WTC11 (cell line): Measurements from ENCODE around the gene U2AF2.

Experiments used
- CREM ChIP-seq: sonication (generic); formaldehyde crosslinking; IDR thresholded peaks from 2 replicates; pipeline ENCODE4 v1.8.1; 2022; ENCODE audit warnings: mild to moderate bottlenecking, missing genetic modification reagents, moderate library complexity
- E2F4 ChIP-seq: sonication (generic); formaldehyde crosslinking; IDR thresholded peaks from 2 replicates; pipeline ENCODE4 v1.8.1; 2022; ENCODE audit warnings: low read depth, mild to moderate bottlenecking, moderate library complexity, missing genetic modification reagents, borderline replicate concordance
- ESRRA ChIP-seq: sonication (generic); formaldehyde crosslinking; IDR thresholded peaks from 2 replicates; pipeline ENCODE4 v1.8.1; 2022; ENCODE audit warnings: mild to moderate bottlenecking, missing genetic modification reagents, borderline replicate concordance
- FOXP1 ChIP-seq: sonication (generic); formaldehyde crosslinking; IDR thresholded peaks from 2 replicates; pipeline ENCODE4 v1.8.0; 2022; ENCODE audit warnings: missing genetic modification reagents, mild to moderate bottlenecking, moderate library complexity, borderline replicate concordance
- JUN ChIP-seq: sonication (generic); formaldehyde crosslinking; IDR thresholded peaks from 2 replicates; pipeline ENCODE4 v1.8.0; 2023; ENCODE audit warnings: mild to moderate bottlenecking, missing genetic modification reagents
- KAT7 ChIP-seq: sonication (generic); formaldehyde crosslinking; IDR thresholded peaks from 2 replicates; pipeline ENCODE4 v1.8.1; 2023; ENCODE audit warnings: missing genetic modification reagents, mild to moderate bottlenecking, borderline replicate concordance
- MYBL2 ChIP-seq: sonication (generic); formaldehyde crosslinking; IDR thresholded peaks from 2 replicates; pipeline ENCODE4 v1.8.1; 2023; ENCODE audit warnings: mild to moderate bottlenecking, moderate library complexity, missing genetic modification reagents
- NR1H2 ChIP-seq: sonication (generic); formaldehyde crosslinking; IDR thresholded peaks from 2 replicates; pipeline ENCODE4 v1.9.0; 2021; ENCODE audit warnings: mild to moderate bottlenecking, moderate library complexity, missing genetic modification reagents
- TCF7 ChIP-seq: sonication (generic); formaldehyde crosslinking; IDR thresholded peaks from 2 replicates; pipeline ENCODE4 v1.8.0; 2022; ENCODE audit warnings: mild to moderate bottlenecking, low read depth, missing genetic modification reagents, moderate library complexity
- ZSCAN18 ChIP-seq: fragments of 250-450 bp; sonication (Bioruptor Pico); IDR thresholded peaks from 2 replicates; pipeline ENCODE4 v2.1.2; 2022; ENCODE audit warnings: mild to moderate bottlenecking, moderate library complexity
- TF ChIP-seq, protein P1 (sequence below): fragments of 200-600 bp; IDR thresholded peaks from 2 replicates; pipeline ENCODE4 v1.8.0; 2022; ENCODE audit warnings: antibody characterized with exemption

DNA sequence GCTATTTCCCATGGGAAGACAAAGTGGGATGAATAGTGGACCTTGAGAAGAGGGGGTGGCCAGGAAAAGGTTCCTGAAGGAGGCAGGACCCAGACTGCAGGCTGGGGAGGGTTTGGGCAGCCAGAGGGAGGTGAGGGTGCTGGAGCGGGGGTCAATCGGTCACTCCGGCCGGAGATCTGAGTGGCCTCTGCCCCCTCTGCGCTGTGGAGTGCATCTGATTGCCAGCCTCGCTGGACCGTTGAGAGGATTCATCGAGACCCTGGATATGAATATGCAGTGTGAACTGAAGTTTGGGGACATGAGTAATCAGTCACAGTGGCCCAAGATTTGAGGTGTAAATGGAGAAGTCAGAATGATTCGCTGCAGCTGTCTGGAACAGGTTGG, 19.5 kb upstream of the U2AF2 start:
- TF ChIP-seq, protein P1, sequence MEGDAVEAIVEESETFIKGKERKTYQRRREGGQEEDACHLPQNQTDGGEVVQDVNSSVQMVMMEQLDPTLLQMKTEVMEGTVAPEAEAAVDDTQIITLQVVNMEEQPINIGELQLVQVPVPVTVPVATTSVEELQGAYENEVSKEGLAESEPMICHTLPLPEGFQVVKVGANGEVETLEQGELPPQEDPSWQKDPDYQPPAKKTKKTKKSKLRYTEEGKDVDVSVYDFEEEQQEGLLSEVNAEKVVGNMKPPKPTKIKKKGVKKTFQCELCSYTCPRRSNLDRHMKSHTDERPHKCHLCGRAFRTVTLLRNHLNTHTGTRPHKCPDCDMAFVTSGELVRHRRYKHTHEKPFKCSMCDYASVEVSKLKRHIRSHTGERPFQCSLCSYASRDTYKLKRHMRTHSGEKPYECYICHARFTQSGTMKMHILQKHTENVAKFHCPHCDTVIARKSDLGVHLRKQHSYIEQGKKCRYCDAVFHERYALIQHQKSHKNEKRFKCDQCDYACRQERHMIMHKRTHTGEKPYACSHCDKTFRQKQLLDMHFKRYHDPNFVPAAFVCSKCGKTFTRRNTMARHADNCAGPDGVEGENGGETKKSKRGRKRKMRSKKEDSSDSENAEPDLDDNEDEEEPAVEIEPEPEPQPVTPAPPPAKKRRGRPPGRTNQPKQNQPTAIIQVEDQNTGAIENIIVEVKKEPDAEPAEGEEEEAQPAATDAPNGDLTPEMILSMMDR = no peak
- no peak for TF ChIP-seq JUN (CRISPR knock-in tag)
- TF ChIP-seq NR1H2 = no peak
- no peak for TF ChIP-seq CREM (CRISPR knock-in tag)
- TF ChIP-seq E2F4 = no peak
- no peak for TF ChIP-seq TCF7
- no peak for TF ChIP-seq FOXP1 (CRISPR knock-in tag)
- TF ChIP-seq ZSCAN18 = no peak
- no peak for TF ChIP-seq MYBL2
- TF ChIP-seq ESRRA (CRISPR knock-in tag) = no peak
- no peak for TF ChIP-seq KAT7 (CRISPR knock-in tag)
